Astrocyte of the cerebellum (primary cell): ENCODE measurements around the gene PRSS27.
"Not testable (repeated sequence)": the region's sequence is repeated elsewhere in the genome, so short reads cannot be mapped to it uniquely, and the experiment has no call there.

ENCODE experiments used
- DNase-seq: peaks from one replicate; pipeline ENCODE4 v3.0.0-alpha.2; 2011; ENCODE audit warnings: low read depth
- H3K4me3 ChIP-seq: 2 replicates; pipeline ENCODE4 v1.5.1; 2011; ENCODE audit warnings: mild to moderate bottlenecking, low read depth, low read length, moderate library complexity
- CTCF ChIP-seq: IDR thresholded peaks from 2 replicates; pipeline ENCODE4 v1.5.1; 2012; ENCODE audit warnings: low read length, low read depth, moderate library complexity, mild to moderate bottlenecking; ENCODE audit errors: missing control alignments
- in situ Hi-C: cut with HindIII; loops from 2 replicates; pipeline ENCODE4 v1.10.0; 2017; ENCODE audit warnings: low sequenced_read_pairs

PRSS27 gene

GRCh38 chr16:2697401-2697948 lies 22.5 kb downstream of the PRSS27 start:
- TF ChIP-seq CTCF = no peak
- H3K4me3 ChIP-seq = no peak overlapping the region
- DNase-seq = no peak
- in situ Hi-C loops = no loop called here

GRCh38 chr16:2696601-2697250 lies 23.3 kb downstream of the PRSS27 start:
- DNase-seq, H3K4me3 ChIP-seq, in situ Hi-C loops: not testable (repeated sequence)

GRCh38 chr16:2692948-2693651 lies 26.9 kb downstream of the PRSS27 start:
- no peak overlapping the region for H3K4me3 ChIP-seq
- peak; percentile 46 for DNase-seq
- no peak for TF ChIP-seq CTCF
- in situ Hi-C loops = no loop called here

GRCh38 chr16:2692251-2692947 lies 27.6 kb downstream of the PRSS27 start:
- in situ Hi-C loops = no loop called here
- no peak overlapping the region for H3K4me3 ChIP-seq
- DNase-seq = no peak
- TF ChIP-seq CTCF = no peak

- no peak for TF ChIP-seq CTCF
- DNase-seq = peak; percentile 26
- in situ Hi-C loops = no loop called here
- H3K4me3 ChIP-seq = no peak overlapping the region
Observed at GRCh38 chr16:2691491-2692248, 28.4 kb downstream of the PRSS27 start.

- no peak for TF ChIP-seq CTCF
- in situ Hi-C loops = no loop called here
- no peak overlapping the region for H3K4me3 ChIP-seq
- DNase-seq = no peak
Observed at GRCh38 chr16:2690852-2691251, 29.2 kb downstream of the PRSS27 start.
